PC-3 (cell line): ENCODE data around the gene NMUR1.

Source experiments
- CTCF ChIP-seq: fragments of 300-600 bp; sonication (generic); conservative IDR thresholded peaks from 2 replicates; pipeline ENCODE4 v1.5.1; 2017; ENCODE audit warnings: antibody characterized with exemption, low read depth, mild to moderate bottlenecking, low read length
- EZH2 ChIP-seq: fragments of 300-600 bp; sonication (generic); IDR thresholded peaks from one replicate; pipeline ENCODE4 v1.6.1; 2017; ENCODE audit warnings: antibody characterized with exemption, mild to moderate bottlenecking, low read length; ENCODE audit not compliant: unreplicated experiment
- EZH2phosphoT487 ChIP-seq: fragments of 300-600 bp; sonication (generic); IDR thresholded peaks from 2 replicates; pipeline ENCODE4 v1.6.1; 2018; ENCODE audit warnings: mild to moderate bottlenecking, antibody characterized with exemption, low read length, borderline replicate concordance

- no peak for TF ChIP-seq CTCF
- no peak for TF ChIP-seq EZH2phosphoT487
- no peak for TF ChIP-seq EZH2
Measured at GRCh38 chr2:231573698-231574421, 43.6 kb upstream of the NMUR1 start.
